ENCODE data around the gene RASA3. TPM values are rescaled to one million over a fixed set of nuclear protein-coding genes. Genes with fewer than 3 reads are reported as not detected.

Gene RASA3
- total and polyA plus RNA-seq, 2 of the 4 experiments (the other 2 are of a cell fraction): 21.0 to 31.4 TPM

DNA sequence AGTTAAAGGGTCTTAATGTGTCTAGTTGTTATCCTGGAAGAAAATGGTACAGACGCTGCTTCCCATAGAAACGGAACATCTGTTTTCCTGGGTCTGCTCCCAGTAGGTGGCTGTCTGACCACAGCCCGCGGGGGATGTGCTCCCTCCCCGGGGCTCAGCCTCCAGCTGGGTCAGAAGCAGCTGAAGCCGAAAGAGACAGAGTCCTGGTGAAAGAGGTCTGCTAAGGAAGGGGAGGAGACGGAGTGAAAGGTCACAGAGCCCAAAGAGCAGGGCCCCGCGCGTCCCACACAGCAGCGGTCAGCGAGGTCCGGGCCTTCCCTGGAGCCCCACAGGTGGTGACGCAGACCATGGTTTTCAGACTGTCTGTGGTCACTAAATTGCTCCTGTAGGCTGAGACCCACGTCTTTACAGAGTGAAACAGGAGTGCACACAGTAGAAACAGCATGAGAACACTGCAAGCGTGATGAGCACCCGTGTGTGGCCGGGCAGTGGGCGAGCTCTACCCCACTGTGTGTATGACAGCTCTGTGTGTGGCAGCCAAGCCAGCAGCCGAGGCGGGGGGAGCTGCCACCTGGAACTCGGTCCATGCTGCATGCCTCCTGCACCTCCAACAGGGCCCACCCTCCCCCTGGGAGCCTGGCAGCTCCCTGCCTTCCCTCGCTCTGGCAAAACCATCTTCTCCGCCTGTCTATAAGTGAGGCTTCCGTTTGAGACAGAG is 106.5 kb downstream of the RASA3 start:
- Histone ChIP-seq H3K56ac (ENCODE audit: extremely low read depth, insufficient read depth, low read length) (no peak overlapping the region), H4K5ac (ENCODE audit: low read depth, low read length) (0 out of 2 replicates have a peak overlapping the region, but pooled peaks have one; percentile 22), H2AFZ (replicated peaks; ENCODE audit: low read length, poor library complexity) (peak overlapping the region; percentile 46), H3K27ac (ENCODE audit: insufficient read depth, low read length) (peak overlapping the region; percentile 38; the same call in 1 of the 2 replicates), H2AK5ac (ENCODE audit: low read depth, low read length) (peak overlapping the region; percentile 94), H3K27me3 (ENCODE audit: control insufficient read depth, insufficient read depth, low read length) (no peaks in the 10 kb centered on the region), H3K18ac (ENCODE audit: low read depth, low read length) (peak overlapping the region; percentile 20; the same call in 1 of the 2 replicates), H3K9me1 (ENCODE audit: insufficient read depth, low read length) (peaks cover 21% of the 10 kb centered on the region), H3K36me3 (ENCODE audit: control insufficient read depth, insufficient read depth, low read length) (peaks cover 61% of the 10 kb centered on the region), H2AK9ac (replicated peaks; ENCODE audit: low read depth, low read length, poor library complexity) (peak overlapping the region; percentile 70), H3K4ac (ENCODE audit: low read depth, low read length) (peak overlapping the region; percentile 83), H3K9ac (ENCODE audit: low read depth, low read length) (no peak overlapping the region), H3K4me3 (ENCODE audit: insufficient read depth, low read depth, low read length) (no peak overlapping the region), H3K4me1 (ENCODE audit: control insufficient read depth, insufficient read depth, low read length) (peaks cover 27% of the 10 kb centered on the region), H2BK15ac (ENCODE audit: low read depth, low read length) (no peak overlapping the region), H3K79me1 (ENCODE audit: low read depth in 1 of 2, low read length in 2 of 2) (peaks cover 29 to 79% of the 10 kb centered on the region in 2 experiments), H2BK5ac (ENCODE audit: low read depth, low read length, poor library complexity, severe bottlenecking) (peak overlapping the region; percentile 1), H3K9me3 (ENCODE audit: control insufficient read depth, insufficient read depth, low read length) (no peaks in the 10 kb centered on the region), H2BK20ac (ENCODE audit: low read depth, low read length) (0 out of 2 replicates have a peak overlapping the region, but pooled peaks have one; percentile 29), H2BK120ac (ENCODE audit: low read depth, low read length) (0 out of 2 replicates have a peak overlapping the region, but pooled peaks have one; percentile 18), H3K4me2 (ENCODE audit: low read depth, low read length) (peak overlapping the region; percentile 18; the same call in 1 of the 2 replicates), H4K91ac (ENCODE audit: insufficient read depth, low read depth, low read length) (0 out of 2 replicates have a peak overlapping the region, but pooled peaks have one; percentile 17), H3K14ac (replicated peaks; ENCODE audit: low read depth, low read length) (no peak overlapping the region; the same call in none of the 2 replicates), H3K23ac (ENCODE audit: low read depth, low read length) (0 out of 2 replicates have a peak overlapping the region, but pooled peaks have one; percentile 50), H4K20me1 (ENCODE audit: insufficient read depth, low read length) (peaks cover 51% of the 10 kb centered on the region), H4K8ac (ENCODE audit: low read depth in 2 of 2, low read length in 2 of 2) (no peak overlapping the region; a peak in 1 of 4 replicates)
- dilution Hi-C loops (cut with HindIII; ENCODE audit: low sequenced_read_pairs, unreplicated experiment) (no loop called here), in situ Hi-C loops (cut with MboI; ENCODE audit: low sequenced_read_pairs) (no loop called here), intact Hi-C loops (cut with micrococcal nuclease) (loop anchor here (2.0 to 10.0 kb wide), 2 partner anchors 201 to 211 kb away; no protein-coding TSS in a partner anchor)
- no TSS peak for BruUV-seq (replicated peaks)
- ChIA-PET POLR2A (ENCODE audit: unreplicated experiment) (no interaction called here), CTCF (no interaction called here)
- WGBS, 2 experiments (ENCODE audit: extremely low coverage in 2 of 2, insufficient read length in 1 of 2): 56% methylated on average over 13 of the region's 25 CpGs; no CpG with 5 or more reads in 1 of the 2 experiments
- DNase-seq (peak; percentile 78), ATAC-seq (ENCODE audit: low read depth) (peak; percentile 82)
- TF ChIP-seq NFE2L2 (IDR thresholded peaks at IDR 0.05; ENCODE audit: low read depth, low read length) (no peak), MAZ (IDR thresholded peaks at IDR 0.05; ENCODE audit: borderline replicate concordance, low read depth, low read length) (no peak; the same call in 1 of the 2 replicates), BHLHE40 (IDR thresholded peaks at IDR 0.05; ENCODE audit: low read depth, low read length) (no peak), MAFK (IDR thresholded peaks at IDR 0.05; ENCODE audit: low read depth, low read length) (no peak), FOS (IDR thresholded peaks at IDR 0.05; ENCODE audit: low read depth, low read length) (no peak), SMC3 (IDR thresholded peaks at IDR 0.05; ENCODE audit: low read depth, low read length) (0 out of 2 replicates have a peak, but pooled peaks have one; percentile 22), RFX5 (IDR thresholded peaks at IDR 0.05; ENCODE audit: low read depth, low read length) (no peak), CEBPB (IDR thresholded peaks at IDR 0.05; ENCODE audit: low read depth, low read length) (no peak), MXI1 (IDR thresholded peaks at IDR 0.05; ENCODE audit: borderline replicate concordance, low read depth, low read length) (no peak), RAD21 (IDR thresholded peaks at IDR 0.05; ENCODE audit: low read length) (peak; percentile 43; the same call in 1 of the 2 replicates)
- TF ChIP-seq, protein P1, sequence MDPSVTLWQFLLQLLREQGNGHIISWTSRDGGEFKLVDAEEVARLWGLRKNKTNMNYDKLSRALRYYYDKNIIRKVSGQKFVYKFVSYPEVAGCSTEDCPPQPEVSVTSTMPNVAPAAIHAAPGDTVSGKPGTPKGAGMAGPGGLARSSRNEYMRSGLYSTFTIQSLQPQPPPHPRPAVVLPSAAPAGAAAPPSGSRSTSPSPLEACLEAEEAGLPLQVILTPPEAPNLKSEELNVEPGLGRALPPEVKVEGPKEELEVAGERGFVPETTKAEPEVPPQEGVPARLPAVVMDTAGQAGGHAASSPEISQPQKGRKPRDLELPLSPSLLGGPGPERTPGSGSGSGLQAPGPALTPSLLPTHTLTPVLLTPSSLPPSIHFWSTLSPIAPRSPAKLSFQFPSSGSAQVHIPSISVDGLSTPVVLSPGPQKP (IDR thresholded peaks at IDR 0.05; ENCODE audit: borderline replicate concordance, low read depth, low read length): no peak
- TF ChIP-seq, protein P2, sequence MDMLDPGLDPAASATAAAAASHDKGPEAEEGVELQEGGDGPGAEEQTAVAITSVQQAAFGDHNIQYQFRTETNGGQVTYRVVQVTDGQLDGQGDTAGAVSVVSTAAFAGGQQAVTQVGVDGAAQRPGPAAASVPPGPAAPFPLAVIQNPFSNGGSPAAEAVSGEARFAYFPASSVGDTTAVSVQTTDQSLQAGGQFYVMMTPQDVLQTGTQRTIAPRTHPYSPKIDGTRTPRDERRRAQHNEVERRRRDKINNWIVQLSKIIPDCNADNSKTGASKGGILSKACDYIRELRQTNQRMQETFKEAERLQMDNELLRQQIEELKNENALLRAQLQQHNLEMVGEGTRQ (IDR thresholded peaks at IDR 0.05; ENCODE audit: low read depth, low read length): no peak
- TF ChIP-seq, protein P3, sequence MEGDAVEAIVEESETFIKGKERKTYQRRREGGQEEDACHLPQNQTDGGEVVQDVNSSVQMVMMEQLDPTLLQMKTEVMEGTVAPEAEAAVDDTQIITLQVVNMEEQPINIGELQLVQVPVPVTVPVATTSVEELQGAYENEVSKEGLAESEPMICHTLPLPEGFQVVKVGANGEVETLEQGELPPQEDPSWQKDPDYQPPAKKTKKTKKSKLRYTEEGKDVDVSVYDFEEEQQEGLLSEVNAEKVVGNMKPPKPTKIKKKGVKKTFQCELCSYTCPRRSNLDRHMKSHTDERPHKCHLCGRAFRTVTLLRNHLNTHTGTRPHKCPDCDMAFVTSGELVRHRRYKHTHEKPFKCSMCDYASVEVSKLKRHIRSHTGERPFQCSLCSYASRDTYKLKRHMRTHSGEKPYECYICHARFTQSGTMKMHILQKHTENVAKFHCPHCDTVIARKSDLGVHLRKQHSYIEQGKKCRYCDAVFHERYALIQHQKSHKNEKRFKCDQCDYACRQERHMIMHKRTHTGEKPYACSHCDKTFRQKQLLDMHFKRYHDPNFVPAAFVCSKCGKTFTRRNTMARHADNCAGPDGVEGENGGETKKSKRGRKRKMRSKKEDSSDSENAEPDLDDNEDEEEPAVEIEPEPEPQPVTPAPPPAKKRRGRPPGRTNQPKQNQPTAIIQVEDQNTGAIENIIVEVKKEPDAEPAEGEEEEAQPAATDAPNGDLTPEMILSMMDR (conservative IDR thresholded peaks at IDR 0.05; ENCODE audit: low read depth, low read length): peak; percentile 32; the same call in 1 of the 2 replicates

Measured in IMR-90 (cell line).